ENCODE measurements around the gene CDK7.
"Not testable (repeated sequence)": the region's sequence is repeated elsewhere in the genome, so short reads cannot be mapped to it uniquely, and the experiment has no call there.

The CDK7 gene

GRCh38 chr5:69224520-69224919 is 10.2 kb upstream of the CDK7 start:
- no peaks in the 10 kb centered on the region for H3K9me3 ChIP-seq (ENCODE audit: control insufficient read depth, low read length)
- no peak overlapping the region for H3K27ac ChIP-seq
- no peaks in the 10 kb centered on the region for H3K36me3 ChIP-seq (ENCODE audit: control insufficient read depth, insufficient read depth, low read length)
- H3K9ac ChIP-seq = no peak overlapping the region
- H3K4me1 ChIP-seq = peaks cover 2% of the 10 kb centered on the region
- no peak overlapping the region for H3K4me2 ChIP-seq (ENCODE audit: low read length)
- peaks cover 4% of the 10 kb centered on the region for H3K79me2 ChIP-seq
- H3K27me3 ChIP-seq (ENCODE audit: control insufficient read depth, insufficient read depth, low read length) = no peaks in the 10 kb centered on the region
- no peak for TF ChIP-seq CTCF (IDR thresholded peaks at IDR 0.05)
- H3K4me3 ChIP-seq (ENCODE audit: low read depth, low read length) = no peak overlapping the region
- no peak overlapping the region for H2AFZ ChIP-seq

GRCh38 chr5:69225860-69226259 is 8.8 kb upstream of the CDK7 start:
- Histone ChIP-seq H3K27me3 (ENCODE audit: control insufficient read depth, insufficient read depth, low read length) (no peaks in the 10 kb centered on the region), H3K27ac (no peak overlapping the region), H3K79me2 (peaks cover 4% of the 10 kb centered on the region), H3K4me2 (ENCODE audit: low read length) (no peak overlapping the region), H3K9ac (no peak overlapping the region), H3K36me3 (ENCODE audit: control insufficient read depth, insufficient read depth, low read length) (no peaks in the 10 kb centered on the region), H3K4me1 (peaks cover 2% of the 10 kb centered on the region), H2AFZ (no peak overlapping the region), H3K9me3 (ENCODE audit: control insufficient read depth, low read length) (no peaks in the 10 kb centered on the region), H3K4me3 (ENCODE audit: low read depth, low read length) (no peak overlapping the region)
- no peak for TF ChIP-seq CTCF (IDR thresholded peaks at IDR 0.05)

- H3K4me2 ChIP-seq (ENCODE audit: low read length) = no peak overlapping the region
- no peak for TF ChIP-seq CTCF (IDR thresholded peaks at IDR 0.05)
- H3K4me3 ChIP-seq (ENCODE audit: low read depth, low read length) = no peak overlapping the region
- no peaks in the 10 kb centered on the region for H3K79me2 ChIP-seq
- H3K36me3 ChIP-seq (ENCODE audit: control insufficient read depth, insufficient read depth, low read length) = no peaks in the 10 kb centered on the region
- H3K9ac ChIP-seq = no peak overlapping the region
- H2AFZ ChIP-seq = no peak overlapping the region
- H3K4me1 ChIP-seq = peaks cover 4% of the 10 kb centered on the region
- H3K27me3 ChIP-seq (ENCODE audit: control insufficient read depth, insufficient read depth, low read length) = no peaks in the 10 kb centered on the region
- H3K27ac ChIP-seq = no peak overlapping the region
- no peaks in the 10 kb centered on the region for H3K9me3 ChIP-seq (ENCODE audit: control insufficient read depth, low read length)
These were observed 4.5 kb upstream of the CDK7 start for GRCh38 chr5:69230181-69230580.

- Histone ChIP-seq H3K9ac (no peak overlapping the region), H3K4me1 (peaks cover 8% of the 10 kb centered on the region), H3K4me3 (ENCODE audit: low read depth, low read length) (no peak overlapping the region), H3K27ac (no peak overlapping the region), H3K36me3 (ENCODE audit: control insufficient read depth, insufficient read depth, low read length) (no peaks in the 10 kb centered on the region), H3K9me3 (ENCODE audit: control insufficient read depth, low read length) (no peaks in the 10 kb centered on the region), H3K27me3 (ENCODE audit: control insufficient read depth, insufficient read depth, low read length) (no peaks in the 10 kb centered on the region), H3K4me2 (ENCODE audit: low read length) (no peak overlapping the region), H3K79me2 (peaks cover 4% of the 10 kb centered on the region), H2AFZ (no peak overlapping the region)
- no peak for TF ChIP-seq CTCF (IDR thresholded peaks at IDR 0.05)
These were observed 3.4 kb upstream of the CDK7 start for GRCh38 chr5:69231281-69231680.

- H3K4me2 ChIP-seq (ENCODE audit: low read length) = no peak overlapping the region
- peaks cover 4% of the 10 kb centered on the region for H3K79me2 ChIP-seq
- no peaks in the 10 kb centered on the region for H3K9me3 ChIP-seq (ENCODE audit: control insufficient read depth, low read length)
- H3K27ac ChIP-seq = no peak overlapping the region
- H3K36me3 ChIP-seq (ENCODE audit: control insufficient read depth, insufficient read depth, low read length) = no peaks in the 10 kb centered on the region
- no peaks in the 10 kb centered on the region for H3K27me3 ChIP-seq (ENCODE audit: control insufficient read depth, insufficient read depth, low read length)
- no peak for TF ChIP-seq CTCF (IDR thresholded peaks at IDR 0.05)
- H3K4me1 ChIP-seq = peaks cover 8% of the 10 kb centered on the region
- no peak overlapping the region for H3K9ac ChIP-seq
- H2AFZ ChIP-seq = no peak overlapping the region
- no peak overlapping the region for H3K4me3 ChIP-seq (ENCODE audit: low read depth, low read length)
These were observed 2.8 kb upstream of the CDK7 start for GRCh38 chr5:69231851-69232250.

- peaks cover 13% of the 10 kb centered on the region for H3K79me2 ChIP-seq
- not testable (repeated sequence) for H2AFZ ChIP-seq; H3K9me3 ChIP-seq (ENCODE audit: control insufficient read depth, low read length); H3K4me1 ChIP-seq; H3K27ac ChIP-seq; H3K4me3 ChIP-seq (ENCODE audit: low read depth, low read length); H3K4me2 ChIP-seq (ENCODE audit: low read length); H3K27me3 ChIP-seq (ENCODE audit: control insufficient read depth, insufficient read depth, low read length); H3K36me3 ChIP-seq (ENCODE audit: control insufficient read depth, insufficient read depth, low read length); H3K9ac ChIP-seq
These were observed 2.0 kb downstream of the CDK7 start for GRCh38 chr5:69236733-69237132.

Data from parathyroid adenoma (tissue), 2 donors.